ENCODE results near the gene SEC61B.

SEC61B gene

DNA sequence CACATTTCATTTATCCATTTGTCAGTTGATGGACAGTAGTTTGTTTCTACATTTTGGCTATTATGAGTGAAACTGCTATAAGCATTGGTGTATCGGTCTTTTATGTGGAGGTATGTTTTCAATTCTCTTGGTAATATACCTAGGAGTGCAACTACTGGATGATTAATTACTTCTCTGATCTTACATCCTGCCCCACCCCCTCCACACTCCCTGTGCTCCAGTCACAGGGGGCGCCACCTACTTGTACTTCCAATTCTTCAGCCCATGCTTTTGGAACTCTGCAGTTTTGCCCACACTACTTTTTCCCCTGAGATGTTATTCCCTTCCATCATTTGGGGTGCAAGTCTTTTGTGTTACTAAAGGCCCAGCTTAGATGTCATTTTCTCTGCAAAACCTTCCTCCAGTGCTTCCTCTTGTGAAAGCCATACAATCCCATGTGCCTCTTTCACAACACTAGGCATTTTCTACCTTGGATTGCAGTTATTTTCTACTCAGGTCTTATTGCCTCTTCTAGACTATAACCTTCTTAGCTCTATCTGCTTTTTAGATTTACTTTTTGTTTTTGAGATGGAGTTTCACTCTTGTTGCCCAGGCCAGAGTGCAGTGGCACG lies 42.1 kb downstream of the SEC61B start:
- no peaks in the 10 kb centered on the region for H3K36me3 ChIP-seq (ENCODE audit: insufficient read depth, low read length)
- H3K4me3 ChIP-seq (ENCODE audit: low read depth in 1 of 2, low read length in 2 of 2) = no peak overlapping the region
- no peaks in the 10 kb centered on the region for H3K27me3 ChIP-seq (ENCODE audit: control insufficient read depth in 1 of 2, insufficient read depth in 2 of 2, low read length in 2 of 2)
- no peak overlapping the region for H3K9ac ChIP-seq (ENCODE audit: low read length)
- H3K27ac ChIP-seq (ENCODE audit: low read depth, low read length) = no peak overlapping the region
- H3K9me3 ChIP-seq (ENCODE audit: low read length) = no peaks in the 10 kb centered on the region
- H3K4me1 ChIP-seq (ENCODE audit: insufficient read depth, low read length) = peaks cover 18% of the 10 kb centered on the region

DNA sequence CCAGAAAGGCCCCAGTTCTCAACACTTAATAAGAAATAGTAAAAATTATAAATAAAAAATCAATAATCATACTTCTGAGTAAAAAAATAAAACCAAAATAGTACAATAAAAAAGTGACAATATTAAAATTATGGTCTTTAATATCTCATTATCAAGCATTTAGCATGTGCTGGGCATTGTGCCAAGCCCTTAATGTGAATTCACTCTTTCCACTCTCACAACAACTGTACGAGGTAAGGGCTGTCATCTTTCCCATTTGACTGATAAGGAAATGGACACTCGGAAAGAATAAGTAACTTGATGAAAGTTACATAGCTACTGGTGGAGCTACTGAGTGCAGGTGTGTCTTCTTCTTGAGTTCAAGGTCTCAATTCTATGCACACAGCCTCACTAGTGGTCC lies 43.6 kb downstream of the SEC61B start:
- H3K9ac ChIP-seq (ENCODE audit: low read length) = no peak overlapping the region
- no peaks in the 10 kb centered on the region for H3K9me3 ChIP-seq (ENCODE audit: low read length)
- no peaks in the 10 kb centered on the region for H3K36me3 ChIP-seq (ENCODE audit: insufficient read depth, low read length)
- H3K4me3 ChIP-seq (ENCODE audit: low read depth in 1 of 2, low read length in 2 of 2) = no peak overlapping the region
- H3K27ac ChIP-seq (ENCODE audit: low read depth, low read length) = no peak overlapping the region
- H3K4me1 ChIP-seq (ENCODE audit: insufficient read depth, low read length) = peaks cover 8% of the 10 kb centered on the region
- no peaks in the 10 kb centered on the region for H3K27me3 ChIP-seq (ENCODE audit: control insufficient read depth in 1 of 2, insufficient read depth in 2 of 2, low read length in 2 of 2)

DNA sequence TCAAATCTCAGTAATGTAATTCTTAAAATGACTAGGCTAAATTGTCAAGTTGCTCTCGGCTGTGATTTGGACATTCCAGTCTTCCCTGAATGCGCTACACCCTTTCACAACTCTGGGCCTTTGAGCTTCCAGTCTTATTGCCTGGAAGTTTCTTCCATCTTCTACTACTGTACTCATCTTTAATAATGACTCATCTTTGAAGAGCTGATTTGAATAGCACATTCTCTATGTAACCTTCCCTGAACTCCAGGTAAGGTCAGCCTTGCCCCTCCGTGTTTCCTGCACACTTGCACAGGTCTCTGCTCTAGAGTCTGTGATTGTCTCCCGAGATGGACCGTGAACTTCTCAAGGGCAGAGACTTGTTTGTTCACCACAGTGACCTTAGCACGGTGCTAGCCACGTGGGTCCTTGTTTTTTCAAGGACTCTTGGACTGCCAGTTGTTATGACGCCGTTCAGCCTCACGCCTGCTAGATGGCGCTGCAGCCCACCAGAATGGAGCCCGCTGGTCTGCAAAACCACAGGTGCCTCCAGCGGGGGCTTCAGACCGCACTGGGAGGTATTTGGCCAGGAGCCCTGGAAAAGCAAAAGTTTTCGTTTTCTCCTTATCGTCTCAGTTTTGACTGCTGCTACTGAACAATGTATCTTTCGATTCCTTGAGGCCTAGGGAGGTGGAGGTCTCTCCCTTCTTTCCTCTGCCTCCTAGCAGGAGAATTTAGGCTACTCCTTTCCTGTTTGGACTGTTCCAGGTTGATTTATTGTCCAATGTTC lies 44.4 kb downstream of the SEC61B start:
- H3K4me3 ChIP-seq (ENCODE audit: low read depth in 1 of 2, low read length in 2 of 2) = no peak overlapping the region
- H3K36me3 ChIP-seq (ENCODE audit: insufficient read depth, low read length) = no peaks in the 10 kb centered on the region
- no peak overlapping the region for H3K9ac ChIP-seq (ENCODE audit: low read length)
- H3K27ac ChIP-seq (ENCODE audit: low read depth, low read length) = no peak overlapping the region
- no peaks in the 10 kb centered on the region for H3K9me3 ChIP-seq (ENCODE audit: low read length)
- no peaks in the 10 kb centered on the region for H3K27me3 ChIP-seq (ENCODE audit: control insufficient read depth in 1 of 2, insufficient read depth in 2 of 2, low read length in 2 of 2)
- peaks cover 8% of the 10 kb centered on the region for H3K4me1 ChIP-seq (ENCODE audit: insufficient read depth, low read length)

DNA sequence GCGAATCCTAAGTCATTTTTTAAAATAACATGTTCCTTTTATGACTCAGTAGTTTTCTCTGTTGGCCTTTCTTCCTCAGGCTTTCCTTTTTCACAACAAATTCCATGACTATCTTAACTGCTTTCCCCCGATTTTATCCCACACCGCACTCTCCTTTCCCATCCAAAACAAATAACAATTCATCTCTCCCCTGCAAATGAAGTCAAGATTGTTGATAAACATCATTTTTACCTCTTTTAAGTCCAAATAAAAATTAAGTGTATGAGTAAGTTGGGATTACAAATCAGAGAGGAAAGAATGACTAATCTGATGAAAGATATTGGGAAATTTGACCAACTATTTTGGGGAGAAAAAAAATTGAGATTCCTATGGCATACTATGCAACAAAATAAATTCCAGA lies 47.3 kb downstream of the SEC61B start:
- no peaks in the 10 kb centered on the region for H3K9me3 ChIP-seq (ENCODE audit: low read length)
- no peak overlapping the region for H3K27ac ChIP-seq (ENCODE audit: low read depth, low read length)
- no peaks in the 10 kb centered on the region for H3K36me3 ChIP-seq (ENCODE audit: insufficient read depth, low read length)
- H3K4me3 ChIP-seq (ENCODE audit: low read depth in 1 of 2, low read length in 2 of 2) = no peak overlapping the region
- no peak overlapping the region for H3K9ac ChIP-seq (ENCODE audit: low read length)
- no peaks in the 10 kb centered on the region for H3K27me3 ChIP-seq (ENCODE audit: control insufficient read depth in 1 of 2, insufficient read depth in 2 of 2, low read length in 2 of 2)
- peaks cover 8% of the 10 kb centered on the region for H3K4me1 ChIP-seq (ENCODE audit: insufficient read depth, low read length)

DNA sequence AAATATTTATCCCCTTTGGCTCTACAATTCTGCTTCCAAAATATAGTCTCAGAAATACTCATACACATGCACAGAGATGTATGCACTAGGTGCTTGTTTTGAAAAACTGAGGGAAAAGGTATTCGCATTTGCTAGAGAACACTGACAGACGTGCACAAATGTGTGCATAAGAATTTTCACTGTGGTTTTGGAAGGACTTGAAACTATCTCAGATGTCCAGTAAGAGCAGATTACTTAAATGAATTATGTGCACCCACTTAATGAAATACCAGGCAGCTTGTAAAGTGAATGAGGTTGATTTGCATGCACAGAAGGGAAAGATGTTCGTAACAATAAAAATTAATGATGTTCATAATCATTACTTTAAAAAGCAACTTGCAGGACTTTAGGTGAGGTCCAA lies 48.4 kb downstream of the SEC61B start:
- no peaks in the 10 kb centered on the region for H3K9me3 ChIP-seq (ENCODE audit: low read length)
- peaks cover 8% of the 10 kb centered on the region for H3K4me1 ChIP-seq (ENCODE audit: insufficient read depth, low read length)
- H3K27ac ChIP-seq (ENCODE audit: low read depth, low read length) = no peak overlapping the region
- no peak overlapping the region for H3K9ac ChIP-seq (ENCODE audit: low read length)
- no peaks in the 10 kb centered on the region for H3K36me3 ChIP-seq (ENCODE audit: insufficient read depth, low read length)
- no peak overlapping the region for H3K4me3 ChIP-seq (ENCODE audit: low read depth in 1 of 2, low read length in 2 of 2)
- no peaks in the 10 kb centered on the region for H3K27me3 ChIP-seq (ENCODE audit: control insufficient read depth in 1 of 2, insufficient read depth in 2 of 2, low read length in 2 of 2)

DNA sequence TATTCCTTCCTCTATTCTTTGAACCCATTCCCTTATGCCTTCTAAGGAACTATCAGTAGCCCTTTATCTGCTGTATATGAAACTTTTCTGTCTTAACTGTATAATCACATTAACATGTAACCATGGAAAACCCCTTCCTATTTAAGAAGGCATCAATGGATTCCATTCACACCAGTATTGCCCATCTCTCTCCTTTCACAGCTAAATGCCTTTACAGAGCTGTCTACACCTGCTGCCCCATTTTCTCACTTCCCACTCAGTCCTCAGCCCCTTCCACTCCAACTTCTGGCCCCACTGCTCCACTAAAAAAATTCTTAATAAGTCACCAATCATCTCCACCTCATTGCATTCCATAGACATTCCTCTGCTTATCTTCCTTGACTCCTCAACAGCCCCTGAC lies 50.8 kb downstream of the SEC61B start:
- no peak overlapping the region for H3K27ac ChIP-seq (ENCODE audit: low read depth, low read length)
- no peaks in the 10 kb centered on the region for H3K36me3 ChIP-seq (ENCODE audit: insufficient read depth, low read length)
- H3K9me3 ChIP-seq (ENCODE audit: low read length) = no peaks in the 10 kb centered on the region
- H3K9ac ChIP-seq (ENCODE audit: low read length) = no peak overlapping the region
- no peaks in the 10 kb centered on the region for H3K4me1 ChIP-seq (ENCODE audit: insufficient read depth, low read length)
- no peak overlapping the region for H3K4me3 ChIP-seq (ENCODE audit: low read depth in 1 of 2, low read length in 2 of 2)
- H3K27me3 ChIP-seq (ENCODE audit: control insufficient read depth in 1 of 2, insufficient read depth in 2 of 2, low read length in 2 of 2) = no peaks in the 10 kb centered on the region

DNA sequence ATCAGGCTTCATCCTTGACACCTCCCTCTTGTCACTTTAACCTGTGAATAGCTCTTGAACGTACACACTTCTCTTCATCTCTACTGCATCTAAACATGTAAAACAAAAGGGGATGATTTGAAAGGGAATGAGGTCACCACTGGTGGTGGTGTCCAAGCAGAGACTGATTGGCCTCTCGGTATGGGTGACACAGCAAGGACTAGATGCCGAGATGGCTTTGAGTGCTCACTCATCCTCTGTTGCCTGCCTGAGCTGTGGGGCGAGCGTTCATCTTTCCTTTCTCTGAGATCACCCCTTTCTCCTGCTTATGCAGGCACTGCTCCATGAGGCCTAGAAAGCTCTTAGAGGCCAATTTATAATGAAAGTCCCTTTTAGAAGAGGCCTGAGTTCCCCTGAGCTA lies 51.9 kb downstream of the SEC61B start:
- Histone ChIP-seq H3K4me1 (ENCODE audit: insufficient read depth, low read length) (no peaks in the 10 kb centered on the region), H3K9ac (ENCODE audit: low read length) (no peak overlapping the region), H3K9me3 (ENCODE audit: low read length) (no peaks in the 10 kb centered on the region), H3K27ac (ENCODE audit: low read depth, low read length) (no peak overlapping the region), H3K27me3 (ENCODE audit: control insufficient read depth in 1 of 2, insufficient read depth in 2 of 2, low read length in 2 of 2) (no peaks in the 10 kb centered on the region), H3K4me3 (ENCODE audit: low read depth in 1 of 2, low read length in 2 of 2) (no peak overlapping the region), H3K36me3 (ENCODE audit: insufficient read depth, low read length) (no peaks in the 10 kb centered on the region)

DNA sequence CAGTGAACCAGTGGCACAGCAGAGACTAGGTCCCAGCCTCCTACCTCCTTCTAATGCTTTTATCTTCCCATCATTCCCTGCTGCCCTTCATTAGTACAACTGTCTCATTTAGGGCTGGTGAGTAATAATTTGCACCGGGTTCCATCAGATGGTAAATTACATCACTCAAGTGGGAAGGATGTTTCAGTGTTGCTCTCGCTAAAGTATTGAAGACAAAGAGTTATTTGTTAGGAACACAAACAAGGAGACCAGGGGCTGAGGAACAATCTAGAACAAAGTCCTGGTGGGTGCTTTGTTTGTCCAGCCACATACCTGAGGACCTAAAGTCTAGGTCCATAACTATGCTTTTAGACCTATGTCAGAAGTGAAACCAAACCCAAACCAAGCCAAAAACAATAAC lies 52.4 kb downstream of the SEC61B start:
- H3K9ac ChIP-seq (ENCODE audit: low read length) = no peak overlapping the region
- H3K4me3 ChIP-seq (ENCODE audit: low read depth in 1 of 2, low read length in 2 of 2) = no peak overlapping the region
- H3K27me3 ChIP-seq (ENCODE audit: control insufficient read depth in 1 of 2, insufficient read depth in 2 of 2, low read length in 2 of 2) = no peaks in the 10 kb centered on the region
- H3K9me3 ChIP-seq (ENCODE audit: low read length) = no peaks in the 10 kb centered on the region
- H3K4me1 ChIP-seq (ENCODE audit: insufficient read depth, low read length) = no peaks in the 10 kb centered on the region
- H3K27ac ChIP-seq (ENCODE audit: low read depth, low read length) = no peak overlapping the region
- H3K36me3 ChIP-seq (ENCODE audit: insufficient read depth, low read length) = no peaks in the 10 kb centered on the region
